ENCODE measurements around the gene COL4A2.

GRCh38 chr13:110359840-110360301 is 52.8 kb downstream of the COL4A2 start:
- TF ChIP-seq POLR2AphosphoS5 (IDR thresholded peaks at IDR 0.05) (no peak), EP300 (IDR thresholded peaks at IDR 0.05) (no peak), POLR2A (IDR thresholded peaks at IDR 0.05) (no peak)
- TF ChIP-seq, protein P1, sequence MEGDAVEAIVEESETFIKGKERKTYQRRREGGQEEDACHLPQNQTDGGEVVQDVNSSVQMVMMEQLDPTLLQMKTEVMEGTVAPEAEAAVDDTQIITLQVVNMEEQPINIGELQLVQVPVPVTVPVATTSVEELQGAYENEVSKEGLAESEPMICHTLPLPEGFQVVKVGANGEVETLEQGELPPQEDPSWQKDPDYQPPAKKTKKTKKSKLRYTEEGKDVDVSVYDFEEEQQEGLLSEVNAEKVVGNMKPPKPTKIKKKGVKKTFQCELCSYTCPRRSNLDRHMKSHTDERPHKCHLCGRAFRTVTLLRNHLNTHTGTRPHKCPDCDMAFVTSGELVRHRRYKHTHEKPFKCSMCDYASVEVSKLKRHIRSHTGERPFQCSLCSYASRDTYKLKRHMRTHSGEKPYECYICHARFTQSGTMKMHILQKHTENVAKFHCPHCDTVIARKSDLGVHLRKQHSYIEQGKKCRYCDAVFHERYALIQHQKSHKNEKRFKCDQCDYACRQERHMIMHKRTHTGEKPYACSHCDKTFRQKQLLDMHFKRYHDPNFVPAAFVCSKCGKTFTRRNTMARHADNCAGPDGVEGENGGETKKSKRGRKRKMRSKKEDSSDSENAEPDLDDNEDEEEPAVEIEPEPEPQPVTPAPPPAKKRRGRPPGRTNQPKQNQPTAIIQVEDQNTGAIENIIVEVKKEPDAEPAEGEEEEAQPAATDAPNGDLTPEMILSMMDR (IDR thresholded peaks at IDR 0.05): no peak
